SU-DHL-6 (cell line): ENCODE measurements around the gene TRIM66.

Source experiments
- H2AFZ ChIP-seq: fragments of 200-600 bp; sonication (generic); 2 replicates; pipeline ENCODE4 v1.6.1; 2014; ENCODE audit warnings: low read depth, mild to moderate bottlenecking, moderate library complexity, mixed read lengths, antibody characterized with exemption, low read length; ENCODE audit not compliant: severe bottlenecking
- H3F3A ChIP-seq: fragments of 200-600 bp; shearing (Covaris generic); 2 replicates; pipeline ENCODE4 v1.6.0; 2016; ENCODE audit warnings: antibody characterized with exemption, mild to moderate bottlenecking; ENCODE audit not compliant: insufficient read depth
- H3K27ac ChIP-seq: fragments of 200-600 bp; sonication (generic); 2 replicates; pipeline ENCODE4 v1.5.1; 2016; ENCODE audit warnings: low read depth, mild to moderate bottlenecking, low read length, moderate library complexity, mixed read lengths
- H3K27me3 ChIP-seq: fragments of 200-600 bp; sonication (generic), shearing (Covaris generic); 2 replicates; pipeline ENCODE4 v1.6.0; 2014; ENCODE audit warnings: mild to moderate bottlenecking, low read length
- H3K36me3 ChIP-seq: fragments of 200-600 bp; sonication (generic); 2 replicates; pipeline ENCODE4 v1.6.1; 2014; ENCODE audit warnings: mild to moderate bottlenecking, low read length, mixed read lengths
- H3K4me2 ChIP-seq: fragments of 300-600, 200-600 bp; shearing (Covaris generic), sonication (generic); 2 replicates; pipeline ENCODE4 v1.6.0; 2014; ENCODE audit warnings: low read length, low read depth, mild to moderate bottlenecking; ENCODE audit not compliant: poor library complexity, severe bottlenecking
- H3K4me3 ChIP-seq: fragments of 200-600 bp; sonication (generic); 2 replicates; pipeline ENCODE4 v1.5.1; 2014; ENCODE audit warnings: antibody characterized with exemption, low read length, mild to moderate bottlenecking, mixed read lengths; ENCODE audit not compliant: insufficient read depth, poor library complexity, severe bottlenecking
- H3K79me2 ChIP-seq: fragments of 200-600 bp; sonication (generic); 2 replicates; pipeline ENCODE4 v1.6.1; 2014; ENCODE audit warnings: mild to moderate bottlenecking, low read length, moderate library complexity; ENCODE audit not compliant: insufficient read depth
- H3K9ac ChIP-seq: fragments of 200-600 bp; sonication (generic); 2 replicates; pipeline ENCODE4 v1.7.0; 2014; ENCODE audit warnings: mild to moderate bottlenecking, low read length
- H3K9me2 ChIP-seq: fragments of 200-600 bp; sonication (generic); replicated peaks from 2 replicates; pipeline ENCODE4 v1.6.1; 2014; ENCODE audit warnings: low read length; ENCODE audit not compliant: insufficient read depth
- H3K9me3 ChIP-seq: fragments of 200-600 bp; sonication (generic); 2 replicates; pipeline ENCODE4 v1.6.1; 2014; ENCODE audit warnings: low read length, mixed read lengths; ENCODE audit not compliant: insufficient read depth
- H4K20me1 ChIP-seq: fragments of 200-600 bp; sonication (generic); 2 replicates; pipeline ENCODE4 v1.6.1; 2014; ENCODE audit warnings: low read depth, mild to moderate bottlenecking, antibody characterized with exemption, low read length, moderate library complexity, mixed read lengths
- CTCF ChIP-seq: fragments of 200-600 bp; sonication (generic); IDR thresholded peaks from one replicate; pipeline ENCODE4 v1.5.1; 2017; ENCODE audit warnings: antibody characterized with exemption, mild to moderate bottlenecking, low read length, moderate library complexity; ENCODE audit not compliant: insufficient read depth, poor library complexity, severe bottlenecking
- EZH2phosphoT487 ChIP-seq: fragments of 200-600 bp; sonication (generic), shearing (Covaris generic); conservative IDR thresholded peaks from 2 replicates; pipeline ENCODE4 v1.6.1; 2018; ENCODE audit warnings: mild to moderate bottlenecking, antibody characterized with exemption, low read length, moderate library complexity, mixed read lengths

Gene TRIM66

GRCh38 chr11:8729837-8730696 is 47.6 kb upstream of the TRIM66 start:
- H3K79me2 ChIP-seq = no peaks in the 10 kb centered on the region
- H4K20me1 ChIP-seq = no peaks in the 10 kb centered on the region
- TF ChIP-seq CTCF (no peak), EZH2phosphoT487 (no peak)
- H3K9me3 ChIP-seq = no peaks in the 10 kb centered on the region
- no peak overlapping the region for H3K4me3 ChIP-seq
- H3K9ac ChIP-seq = no peak overlapping the region
- no peaks in the 10 kb centered on the region for H3K9me2 ChIP-seq
- no peaks in the 10 kb centered on the region for H3K27me3 ChIP-seq
- H2AFZ ChIP-seq = no peak overlapping the region
- no peak overlapping the region for H3K4me2 ChIP-seq
- H3K36me3 ChIP-seq = no peaks in the 10 kb centered on the region
- no peak overlapping the region for H3K27ac ChIP-seq
- no peaks in the 10 kb centered on the region for H3F3A ChIP-seq

GRCh38 chr11:8729067-8729466 is 46.6 kb upstream of the TRIM66 start:
- Histone ChIP-seq H3K9ac (no peak overlapping the region), H3K79me2 (no peaks in the 10 kb centered on the region), H4K20me1 (no peaks in the 10 kb centered on the region), H3K9me2 (no peaks in the 10 kb centered on the region), H3K27ac (no peak overlapping the region), H3K36me3 (no peaks in the 10 kb centered on the region), H2AFZ (no peak overlapping the region), H3K27me3 (no peaks in the 10 kb centered on the region), H3K4me3 (no peak overlapping the region), H3F3A (no peaks in the 10 kb centered on the region), H3K9me3 (no peaks in the 10 kb centered on the region), H3K4me2 (no peak overlapping the region)
- TF ChIP-seq CTCF (no peak), EZH2phosphoT487 (no peak)

GRCh38 chr11:8728563-8728962 is 46.1 kb upstream of the TRIM66 start:
- H3K9me2 ChIP-seq = no peaks in the 10 kb centered on the region
- no peak overlapping the region for H3K4me3 ChIP-seq
- H3K27ac ChIP-seq = no peak overlapping the region
- H4K20me1 ChIP-seq = no peaks in the 10 kb centered on the region
- no peaks in the 10 kb centered on the region for H3K36me3 ChIP-seq
- no peaks in the 10 kb centered on the region for H3K79me2 ChIP-seq
- H3K27me3 ChIP-seq = no peaks in the 10 kb centered on the region
- no peak overlapping the region for H3K4me2 ChIP-seq
- TF ChIP-seq EZH2phosphoT487 = no peak
- H3K9ac ChIP-seq = no peak overlapping the region
- no peaks in the 10 kb centered on the region for H3F3A ChIP-seq
- H2AFZ ChIP-seq = no peak overlapping the region
- no peaks in the 10 kb centered on the region for H3K9me3 ChIP-seq

- Histone ChIP-seq H2AFZ (no peak overlapping the region), H3K36me3 (no peaks in the 10 kb centered on the region), H3F3A (no peaks in the 10 kb centered on the region), H4K20me1 (no peaks in the 10 kb centered on the region), H3K79me2 (no peaks in the 10 kb centered on the region), H3K4me2 (no peak overlapping the region), H3K27ac (no peak overlapping the region), H3K9me2 (no peaks in the 10 kb centered on the region), H3K9ac (no peak overlapping the region), H3K4me3 (no peak overlapping the region), H3K27me3 (no peaks in the 10 kb centered on the region), H3K9me3 (no peaks in the 10 kb centered on the region)
- no peak for TF ChIP-seq CTCF
- no peak for TF ChIP-seq EZH2phosphoT487
These were observed 43.9 kb upstream of the TRIM66 start for GRCh38 chr11:8726395-8726794.
